Endothelial cell of umbilical vein (primary cell): Measurements from ENCODE around the gene CHL1. TPM values are rescaled to one million over a fixed set of nuclear protein-coding genes. Genes with fewer than 3 reads are reported as not detected.

Experiments used
- BruUV-seq: library from RNA; stranded (reverse); fragments of 400-500 nt; replicated peaks from 2 replicates; lab custom pipeline; 2021; lab: Mats Ljungman, UMichigan
- CTCF ChIA-PET: fragments of 300-600, 350-600 bp; sonication (Branson Sonifier 250); formaldehyde crosslinking; loops from one replicate; lab custom pipeline; 2021; ENCODE audit warnings: antibody characterized with exemption, inconsistent platforms; lab: Charles Lee
- POLR2A ChIA-PET: fragments of 300-600, 350-600 bp; sonication (Branson Sonifier 250); formaldehyde crosslinking; loops from one replicate; lab custom pipeline; 2021; ENCODE audit warnings: antibody characterized with exemption, inconsistent platforms; lab: Charles Lee
- DNase-seq: peaks from one replicate; pipeline ENCODE4 v3.0.0-alpha.2; 2011; ENCODE audit warnings: low read depth, low spot score
- FAIRE-seq: peaks from 2 replicates; lab custom pipeline; 2011; peaks lifted over from hg19 to GRCh38; lab: Jason Lieb, UNC
- H2AFZ ChIP-seq: 2 replicates; pipeline ENCODE4 v1.6.0; 2012; ENCODE audit warnings: low read depth, low read length, control low read depth, inconsistent platforms
- H3K27ac ChIP-seq: 2 replicates; pipeline ENCODE4 v1.5.1; 2011; ENCODE audit warnings: low read depth, mild to moderate bottlenecking, control low read depth, low read length, moderate library complexity; ENCODE audit not compliant: insufficient read depth
- H3K27me3 ChIP-seq, 2 experiments: 2 replicates each; pipeline versions ENCODE4 v1.6.0 to v1.6.1; 2011; ENCODE audit warnings: low read length in 2 of 2, mixed read lengths in 1 of 2; ENCODE audit not compliant: control insufficient read depth in 2 of 2, insufficient read depth in 2 of 2
- H3K36me3 ChIP-seq, 2 experiments: 2 replicates in 1 of 2; 3 replicates in 1 of 2; pipeline ENCODE4 v1.5.1; 2011; ENCODE audit warnings: low read length in 2 of 2, mild to moderate bottlenecking in 1 of 2, moderate library complexity in 1 of 2; ENCODE audit not compliant: control insufficient read depth in 2 of 2, insufficient read depth in 2 of 2; ENCODE audit errors: extremely low read depth in 1 of 2
- H3K4me1 ChIP-seq: 3 replicates; pipeline ENCODE4 v1.5.1; 2011; ENCODE audit warnings: mild to moderate bottlenecking, low read length; ENCODE audit not compliant: control insufficient read depth, insufficient read depth; ENCODE audit errors: extremely low read depth
- H3K4me2 ChIP-seq: 2 replicates; pipeline ENCODE4 v1.6.1; 2011; ENCODE audit warnings: low read length, control low read depth, mixed read lengths; ENCODE audit not compliant: insufficient read depth
- H3K4me3 ChIP-seq, 3 experiments: fragments of 200-600 bp in 1 of 3; sonication (generic), shearing (Covaris generic) in 1 of 3; replicated peaks in 1 of 3; 2 replicates each; pipeline ENCODE4 v1.5.1; 2011 to 2016; ENCODE audit warnings: control low read depth in 3 of 3, low read length in 3 of 3, mild to moderate bottlenecking in 2 of 3, inconsistent platforms in 1 of 3, low read depth in 1 of 3, moderate library complexity in 1 of 3; ENCODE audit not compliant: insufficient read depth in 1 of 3
- H3K79me2 ChIP-seq: 2 replicates; pipeline ENCODE4 v1.6.0; 2012; ENCODE audit warnings: low read length, inconsistent platforms; ENCODE audit not compliant: control insufficient read depth, insufficient read depth
- H3K9ac ChIP-seq: replicated peaks from 2 replicates; pipeline ENCODE3; 2011; ENCODE audit warnings: low read length, control low read depth; ENCODE audit not compliant: insufficient read depth; ENCODE audit errors: extremely low read depth
- H3K9me1 ChIP-seq: replicated peaks from 3 replicates; pipeline ENCODE4 v1.6.0; 2011; ENCODE audit warnings: mild to moderate bottlenecking, low read length; ENCODE audit not compliant: control insufficient read depth, insufficient read depth; ENCODE audit errors: extremely low read depth
- H3K9me3 ChIP-seq: replicated peaks from 2 replicates; pipeline ENCODE4 v1.5.1; 2012; ENCODE audit warnings: low read length, inconsistent platforms; ENCODE audit not compliant: control insufficient read depth, insufficient read depth
- H4K20me1 ChIP-seq: replicated peaks from 2 replicates; pipeline ENCODE3; 2011; ENCODE audit warnings: mild to moderate bottlenecking, low read length; ENCODE audit not compliant: control insufficient read depth, insufficient read depth; ENCODE audit errors: extremely low read depth
- CTCF ChIP-seq, 2 donors: IDR thresholded peaks; 1 replicate in 1 of 2; 2 replicates in 1 of 2; pipeline ENCODE4 v1.5.1; 2011; ENCODE audit warnings: low read length in 2 of 2, mild to moderate bottlenecking in 2 of 2, moderate library complexity in 2 of 2, control low read depth in 1 of 2, inconsistent platforms in 1 of 2, low read depth in 1 of 2; ENCODE audit not compliant: insufficient read depth in 1 of 2; ENCODE audit errors: extremely low read depth in 1 of 2
- EZH2 ChIP-seq: IDR thresholded peaks from 2 replicates; pipeline ENCODE4 v1.6.1; 2012; ENCODE audit warnings: borderline replicate concordance, low read depth, mild to moderate bottlenecking, moderate library complexity, low read length, inconsistent platforms; ENCODE audit not compliant: severe bottlenecking
- FOS ChIP-seq: IDR thresholded peaks from 2 replicates; pipeline ENCODE4 v1.6.1; 2011; ENCODE audit warnings: mild to moderate bottlenecking, low read length, moderate library complexity, borderline replicate concordance; ENCODE audit not compliant: insufficient read depth
- GATA2 ChIP-seq: IDR thresholded peaks from 2 replicates; pipeline ENCODE4 v1.7.0; 2011; ENCODE audit warnings: low read depth, mild to moderate bottlenecking, moderate library complexity, mixed read lengths, low read length; ENCODE audit not compliant: insufficient read length, insufficient read depth
- JUN ChIP-seq: IDR thresholded peaks from 2 replicates; pipeline ENCODE4 v1.6.1; 2011; ENCODE audit warnings: borderline replicate concordance, low read depth; ENCODE audit not compliant: insufficient read length, insufficient read depth
- MAX ChIP-seq: IDR thresholded peaks from 2 replicates; pipeline ENCODE4 v1.6.1; 2011; ENCODE audit not compliant: insufficient read depth, insufficient read length
- MYC ChIP-seq: IDR thresholded peaks from one replicate; pipeline ENCODE4 v1.6.1; 2011; ENCODE audit warnings: mild to moderate bottlenecking, low read depth, low read length
- POLR2A ChIP-seq: IDR thresholded peaks from 2 replicates; pipeline ENCODE4 v1.6.1; 2012; ENCODE audit warnings: low read depth, mild to moderate bottlenecking, control low read depth, low read length
- POLR2AphosphoS5 ChIP-seq: IDR thresholded peaks from 2 replicates; pipeline ENCODE4 v1.6.1; 2012; ENCODE audit warnings: low read depth, mild to moderate bottlenecking, control low read depth, low read length, moderate library complexity; ENCODE audit not compliant: insufficient read depth
- dilution Hi-C: fragments of 300-500 bp; cut with MboI; formaldehyde crosslinking; loops from one replicate; pipeline ENCODE4 v1.15.0; 2019; ENCODE audit warnings: low sequenced_read_pairs; ENCODE audit not compliant: extremely low pct_ligation_motif_present
- intact Hi-C: fragments of 100-400 bp; cut with micrococcal nuclease; formaldehyde crosslinking; loops from one replicate; pipeline ENCODE4 v1.10.0; 2022
- polyA plus RNA-seq, 4 experiments: library from polyadenylated mRNA; depleted of rRNA in 3 of 4; stranded (reverse) in 3 of 4; unstranded in 1 of 4; fragments of >200 nt; gene quantifications; 2 replicates each; pipeline versions ENCODE4 v1.2.1 to v1.2.3, GENCODE V29; 2011 to 2012; ENCODE audit warnings: missing spikeins in 1 of 4
- total RNA-seq: library from RNA; stranded (reverse); gene quantifications from 2 replicates; pipeline ENCODE4 v1.2.3, GENCODE V29; 2021

Gene CHL1
- total and polyA plus RNA-seq, 2 donors (not counting 3 experiments of a cell fraction or from before 2014, with no cell fraction given), result not detected

GRCh38 chr3:294096-294495, 97.5 kb downstream of the CHL1 start:
- no peaks in the 10 kb centered on the region for H4K20me1 ChIP-seq
- no peaks in the 10 kb centered on the region for H3K79me2 ChIP-seq
- intact Hi-C loops (no loop called here), dilution Hi-C loops (no loop called here)
- H3K4me2 ChIP-seq, result no peak overlapping the region
- H3K9ac ChIP-seq, result no peak overlapping the region
- H2AFZ ChIP-seq, result no peak overlapping the region
- H3K9me1 ChIP-seq, result no peaks in the 10 kb centered on the region
- no peaks in the 10 kb centered on the region for H3K27me3 ChIP-seq
- FAIRE-seq (no peak), DNase-seq (no peak)
- POLR2A ChIA-PET, result no interaction called here
- no peak overlapping the region for H3K27ac ChIP-seq
- TF ChIP-seq JUN, result no peak
- no peak for TF ChIP-seq EZH2
- TF ChIP-seq CTCF (IDR thresholded peaks at IDR 0.05; ENCODE audit: extremely low read depth in 1 of 2, insufficient read depth in 1 of 2, low read depth in 1 of 2, low read length in 2 of 2), result no peak
- peaks cover 2% of the 10 kb centered on the region for H3K9me3 ChIP-seq
- no peaks in the 10 kb centered on the region for H3K36me3 ChIP-seq
- H3K4me3 ChIP-seq, result no peak overlapping the region
- BruUV-seq, result no TSS peak
- H3K4me1 ChIP-seq, result no peaks in the 10 kb centered on the region
- CTCF ChIA-PET, result no interaction called here

GRCh38 chr3:294581-294980, 98.0 kb downstream of the CHL1 start:
- H3K9me1 ChIP-seq, result no peaks in the 10 kb centered on the region
- dilution Hi-C loops, result no loop called here
- intact Hi-C loops, result no loop called here
- H3K27me3 ChIP-seq, result no peaks in the 10 kb centered on the region
- no peak for FAIRE-seq
- H3K9ac ChIP-seq, result no peak overlapping the region
- no peaks in the 10 kb centered on the region for H3K4me1 ChIP-seq
- H2AFZ ChIP-seq, result no peak overlapping the region
- H3K4me3 ChIP-seq, result no peak overlapping the region
- no peak overlapping the region for H3K4me2 ChIP-seq
- BruUV-seq, result no TSS peak
- H3K9me3 ChIP-seq, result peaks cover 2% of the 10 kb centered on the region
- TF ChIP-seq CTCF (IDR thresholded peaks at IDR 0.05; ENCODE audit: extremely low read depth in 1 of 2, insufficient read depth in 1 of 2, low read depth in 1 of 2, low read length in 2 of 2), result no peak
- no peak for TF ChIP-seq EZH2
- TF ChIP-seq GATA2, result no peak
- TF ChIP-seq MYC, result no peak
- no peak for TF ChIP-seq JUN
- TF ChIP-seq FOS, result no peak
- TF ChIP-seq POLR2AphosphoS5, result no peak
- no peak for TF ChIP-seq MAX
- no peak for TF ChIP-seq POLR2A
- ChIA-PET CTCF (no interaction called here), POLR2A (no interaction called here)
- no peaks in the 10 kb centered on the region for H3K36me3 ChIP-seq
- DNase-seq, result no peak
- H4K20me1 ChIP-seq, result no peaks in the 10 kb centered on the region
- H3K79me2 ChIP-seq, result no peaks in the 10 kb centered on the region
- no peak overlapping the region for H3K27ac ChIP-seq
